ENCODE results near the gene SMIM28. TPM values are rescaled to one million over a fixed set of nuclear protein-coding genes. Genes with fewer than 3 reads are reported as not detected.
A peak's percentile ranks its signal among the peaks of the same experiment; 100 is the strongest.

Gene SMIM28
- total RNA-seq, 1 donor from 2014 or later: not detected

DNA sequence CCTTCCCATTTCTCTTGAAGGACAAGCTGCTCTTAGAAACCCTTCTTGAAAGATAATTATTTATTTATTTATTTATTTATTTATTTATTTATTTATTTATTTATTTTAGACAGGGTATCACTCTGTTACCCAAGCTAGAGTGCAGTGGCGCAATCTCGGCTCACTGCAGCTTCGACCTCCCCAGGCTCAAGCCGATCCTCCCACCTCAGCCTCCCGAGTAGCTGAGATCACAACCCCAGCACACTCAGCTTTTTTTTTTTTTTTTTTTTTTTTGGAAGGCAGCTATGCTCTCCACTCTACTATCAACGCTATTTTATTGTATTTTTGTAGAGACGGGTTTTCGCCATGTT, 25.1 kb downstream of the SMIM28 start:
- no peak for DNase-seq (ENCODE audit: missing footprints)
- no peak for ATAC-seq
- intact Hi-C loops (cut with DNase I): loop anchor here (5.0 kb wide), 3 partner anchors 96 to 296 kb away; partner anchors contain the start of gene PERP

DNA sequence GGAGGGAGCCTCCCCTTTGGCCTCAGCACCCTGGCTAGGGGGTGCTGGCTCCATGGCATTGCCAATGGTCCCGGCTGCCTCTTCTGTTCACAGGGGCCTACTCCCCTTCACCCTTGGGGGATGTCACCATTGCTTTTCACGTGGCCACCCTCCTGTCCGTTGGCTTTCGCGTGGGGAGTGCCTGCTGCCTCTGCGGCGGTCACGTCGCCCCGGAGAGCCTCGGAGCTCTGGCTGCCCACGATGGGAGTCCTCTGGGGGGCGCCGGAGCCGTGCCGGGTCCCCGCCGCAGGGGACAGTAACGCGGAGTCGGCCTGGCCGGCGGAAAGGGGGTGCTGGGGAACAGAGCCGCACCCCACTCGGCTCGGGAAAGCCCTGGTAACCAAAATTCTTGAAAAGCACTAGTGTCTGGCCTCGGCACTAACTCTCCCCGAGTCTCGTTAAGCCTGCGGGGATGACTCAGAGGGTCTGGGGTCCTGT, 25.7 kb downstream of the SMIM28 start:
- intact Hi-C loops (cut with DNase I): loop anchor here (5.0 kb wide), 3 partner anchors 96 to 296 kb away; partner anchors contain the start of gene PERP
- peak; percentile 48 for ATAC-seq
- DNase-seq (ENCODE audit: missing footprints): peak; percentile 74

GRCh38 chr6:138403801-138404665, 26.3 kb downstream of the SMIM28 start, which contains the start of gene HEBP2:
HEBP2 (plus strand) TSS chr6:138404223; CDS start chr6:138404496, 273 bp downstream.
- ATAC-seq (peak; percentile 96), DNase-seq (ENCODE audit: missing footprints) (peak; percentile 98)
- intact Hi-C loops (cut with DNase I): loop anchor here (5.0 kb wide), 3 partner anchors 97 to 297 kb away; partner anchors contain the start of gene PERP

GRCh38 chr6:138404666-138405337, 27.1 kb downstream of the SMIM28 start:
- DNase-seq (ENCODE audit: missing footprints) (no peak), ATAC-seq (no peak)
- intact Hi-C loops (cut with DNase I): loop anchor here (5.0 kb wide), 3 partner anchors 98 to 298 kb away; partner anchors contain the start of gene PERP

- intact Hi-C loops (cut with DNase I): no loop called here
- ATAC-seq: no peak
- DNase-seq (ENCODE audit: missing footprints): no peak
Measured at GRCh38 chr6:138405816-138406413, 28.2 kb downstream of the SMIM28 start.

- DNase-seq (ENCODE audit: missing footprints) (no peak), ATAC-seq (no peak)
- intact Hi-C loops (cut with DNase I): no loop called here
Measured at GRCh38 chr6:138406443-138406842, 28.7 kb downstream of the SMIM28 start.

DNA sequence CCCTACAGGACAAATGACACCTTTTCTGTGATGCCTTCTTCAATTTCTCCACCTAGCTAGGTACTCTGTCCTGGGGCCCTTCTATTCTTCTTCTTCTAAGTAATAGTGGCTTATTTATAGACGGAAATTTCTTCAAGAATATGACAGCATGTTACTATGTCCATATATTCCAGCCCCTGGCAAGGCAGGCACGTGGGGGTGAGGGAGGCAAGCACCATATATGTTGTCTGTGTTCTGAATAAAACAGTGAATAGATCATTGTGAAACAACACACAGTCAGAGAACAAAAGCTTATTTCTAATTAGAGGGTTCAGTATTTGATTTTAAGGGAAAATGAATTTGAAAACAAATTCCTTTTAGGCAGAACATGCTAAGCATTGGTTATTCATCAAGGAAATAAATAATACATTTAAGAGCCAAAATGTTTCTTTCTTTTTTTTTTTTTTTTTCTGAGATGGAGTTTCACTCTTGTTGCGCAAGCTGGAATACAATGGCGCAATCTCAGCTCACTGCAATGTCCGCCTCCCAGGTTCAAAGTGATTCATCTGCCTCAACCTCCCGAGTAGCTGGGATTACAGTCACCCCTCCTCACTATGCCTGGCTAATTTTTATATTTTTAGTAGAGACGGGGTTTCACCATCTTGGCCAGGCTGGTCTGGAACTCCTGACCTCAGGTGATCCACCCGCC, 32.5 kb downstream of the SMIM28 start:
- DNase-seq (ENCODE audit: missing footprints): no peak
- intact Hi-C loops (cut with DNase I): no loop called here
- ATAC-seq: no peak

DNA sequence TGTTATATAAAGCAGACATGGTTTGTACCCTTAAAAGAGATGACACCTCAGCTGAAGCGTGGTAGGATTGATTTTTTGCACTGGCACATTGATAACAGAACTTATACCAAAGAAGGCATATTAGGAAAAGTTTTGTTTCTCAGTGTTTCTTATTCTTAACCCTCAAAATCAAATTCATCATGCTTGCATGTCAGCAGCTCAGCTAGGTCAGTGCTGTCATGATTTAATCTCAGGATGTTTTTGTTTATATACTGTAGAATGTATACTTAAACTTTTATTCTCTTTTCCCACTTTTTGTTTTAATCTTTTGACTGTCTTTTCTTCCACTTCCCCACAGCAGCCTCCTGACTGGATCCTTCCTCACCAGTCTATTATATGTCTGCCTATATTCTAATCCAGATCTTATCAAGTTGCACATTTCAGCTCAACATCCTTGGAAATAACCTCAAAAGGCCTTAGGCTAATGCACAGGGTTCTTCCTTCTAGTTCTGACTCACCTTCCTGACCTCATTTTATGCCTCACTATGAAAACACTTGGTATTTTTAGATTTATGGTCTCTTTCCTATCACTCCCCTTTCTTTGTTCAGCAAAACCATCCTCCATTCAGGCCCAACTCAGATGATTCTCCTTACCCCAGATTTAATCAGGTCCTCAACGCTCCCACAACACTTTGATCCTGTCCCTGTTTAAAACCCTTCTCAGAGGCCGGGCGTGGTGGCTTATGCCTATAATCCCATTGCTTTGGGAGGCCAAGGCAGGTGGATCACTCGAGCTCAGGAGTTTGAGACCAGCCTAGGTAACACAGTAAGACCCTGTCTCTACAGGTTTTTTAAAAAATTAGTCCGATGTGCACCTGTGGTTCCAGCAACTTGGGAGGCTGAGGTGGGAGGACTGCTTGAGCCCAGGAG, 33.5 kb downstream of the SMIM28 start:
- intact Hi-C loops (cut with DNase I): no loop called here
- no peak for DNase-seq (ENCODE audit: missing footprints)
- ATAC-seq: no peak

DNA sequence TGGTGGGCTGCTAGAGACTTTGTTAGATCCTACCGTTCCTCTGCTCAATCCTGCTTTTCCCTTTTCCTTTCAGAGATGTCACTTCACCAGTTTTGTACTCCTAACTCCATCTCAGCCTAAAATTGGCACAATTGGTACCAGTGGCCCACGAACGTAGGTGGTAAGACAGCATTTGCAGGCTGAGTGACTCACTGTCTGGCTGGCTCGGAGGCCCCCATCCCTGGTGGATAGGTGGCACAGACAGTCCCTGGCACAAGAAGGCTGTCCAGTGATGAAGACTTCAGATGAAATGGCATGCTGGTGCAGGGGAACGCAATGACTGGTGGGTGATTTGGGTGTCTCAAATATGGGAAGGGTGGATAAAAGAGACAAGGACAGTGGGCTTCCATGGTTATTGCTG, 37.4 kb downstream of the SMIM28 start:
- ATAC-seq: no peak
- DNase-seq (ENCODE audit: missing footprints): no peak
- intact Hi-C loops (cut with DNase I): no loop called here

DNA sequence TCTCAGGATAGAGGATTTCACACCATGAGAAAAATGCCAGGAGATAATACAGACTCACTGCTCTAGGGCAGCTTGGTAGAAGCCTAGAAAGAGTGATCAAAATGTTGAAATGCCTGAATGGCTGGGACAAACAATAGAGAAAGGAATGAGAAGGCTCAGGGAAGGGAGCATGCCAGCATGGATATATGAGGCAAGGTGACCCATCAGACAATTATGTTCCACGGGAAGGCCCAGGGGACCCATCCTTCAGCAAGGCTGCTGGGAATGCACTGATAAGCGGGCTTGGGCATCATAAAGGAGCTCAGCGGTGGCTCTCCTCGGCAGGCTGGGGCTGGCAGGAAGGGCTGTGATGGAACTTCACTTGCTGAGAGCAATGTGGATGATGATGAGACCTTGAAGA, 38.5 kb downstream of the SMIM28 start:
- intact Hi-C loops (cut with DNase I): no loop called here
- DNase-seq (ENCODE audit: missing footprints): no peak
- no peak for ATAC-seq

DNA sequence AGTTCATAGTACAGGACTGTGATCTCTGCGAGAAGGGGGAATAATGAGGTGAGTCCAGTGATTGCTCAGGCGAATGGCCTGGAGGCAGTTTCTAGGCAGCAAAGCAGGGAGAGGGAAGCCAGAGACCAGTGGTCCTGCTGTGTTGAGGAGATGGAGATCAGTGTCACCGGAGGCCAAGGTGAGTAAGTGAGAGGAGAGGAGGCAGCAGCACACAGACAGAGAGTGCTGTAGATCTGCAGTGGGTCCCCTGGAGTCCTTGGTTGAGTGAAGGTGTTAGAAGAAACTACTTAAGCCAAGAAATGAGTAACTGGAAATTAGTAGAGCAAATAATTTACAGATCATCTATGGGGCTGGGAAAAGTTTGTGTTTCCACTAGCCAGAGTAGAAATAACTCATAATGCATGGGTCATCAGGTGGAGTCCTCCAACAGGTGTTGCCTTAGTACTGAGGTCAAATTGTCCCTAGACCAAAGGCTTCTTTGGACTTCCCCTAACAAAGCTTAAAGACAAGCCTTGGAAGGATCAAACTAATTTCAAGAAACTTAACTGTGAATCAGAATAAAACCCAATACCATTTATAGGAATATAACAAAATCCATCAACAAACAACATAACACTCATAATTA, 39.9 kb downstream of the SMIM28 start:
- intact Hi-C loops (cut with DNase I): no loop called here

GRCh38 chr6:138418118-138418742, 40.5 kb downstream of the SMIM28 start:
- intact Hi-C loops (cut with DNase I): no loop called here
- ATAC-seq: no peak
- DNase-seq (ENCODE audit: missing footprints): no peak

More for the DNA sequence above, 39.9 kb downstream of the SMIM28 start:
- DNase-seq (ENCODE audit: missing footprints) (no peak), ATAC-seq (no peak)

GRCh38 chr6:138419766-138420165, 42.1 kb downstream of the SMIM28 start:
- DNase-seq (ENCODE audit: missing footprints) (no peak), ATAC-seq (no peak)
- intact Hi-C loops (cut with DNase I): loop anchor here (10.0 kb wide), 1 partner anchor 345 kb away; no protein-coding TSS in a partner anchor

GRCh38 chr6:138420356-138420755, 42.7 kb downstream of the SMIM28 start:
- intact Hi-C loops (cut with DNase I): loop anchor here (10.0 kb wide), 1 partner anchor 344 kb away; no protein-coding TSS in a partner anchor
- DNase-seq (ENCODE audit: missing footprints): no peak
- no peak for ATAC-seq

- intact Hi-C loops (cut with DNase I): loop anchor here (10.0 kb wide), 1 partner anchor 344 kb away; no protein-coding TSS in a partner anchor
- no peak for DNase-seq (ENCODE audit: missing footprints)
- ATAC-seq: no peak
Measured at GRCh38 chr6:138421089-138421488, 43.4 kb downstream of the SMIM28 start.

DNA sequence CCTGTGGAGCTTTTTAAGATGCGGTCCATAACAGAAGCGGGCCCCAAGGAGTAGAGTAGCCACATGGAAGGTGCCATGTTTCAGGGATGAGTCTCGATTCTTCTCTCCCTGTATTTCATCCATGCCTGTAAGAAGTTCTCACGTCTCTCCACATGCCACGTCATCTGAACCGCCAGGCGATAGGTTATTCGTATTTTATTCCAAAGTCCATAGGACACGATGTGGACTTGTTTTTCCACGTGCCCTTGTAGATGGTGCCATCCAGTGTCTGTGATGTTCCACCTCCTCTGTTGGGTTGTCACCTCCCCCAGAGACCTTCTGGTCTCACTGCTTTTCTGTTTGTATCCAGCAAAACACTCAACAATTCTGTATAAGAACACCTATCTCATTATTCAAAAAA, 43.9 kb downstream of the SMIM28 start:
- no peak for DNase-seq (ENCODE audit: missing footprints)
- ATAC-seq: no peak
- intact Hi-C loops (cut with DNase I): loop anchor here (10.0 kb wide), 1 partner anchor 343 kb away; no protein-coding TSS in a partner anchor

GRCh38 chr6:138422861-138423260, 45.2 kb downstream of the SMIM28 start:
- DNase-seq (ENCODE audit: missing footprints): no peak
- intact Hi-C loops (cut with DNase I): loop anchor here (10.0 kb wide), 1 partner anchor 342 kb away; no protein-coding TSS in a partner anchor
- no peak for ATAC-seq
